ENCODE data around the gene EVI2A.

- no peak for TF ChIP-seq CTCF (conservative IDR thresholded peaks at IDR 0.05)
- TF ChIP-seq EZH2 (IDR thresholded peaks at IDR 0.05; ENCODE audit: low read depth) = no peak
These were observed 46.3 kb downstream of the EVI2A start for GRCh38 chr17:31275116-31275515.
